T-helper 2 cell treated with Interferon-gamma antibody and Interleukin-4, amounts not matched to agents 100 ng/mL and 5 ng/mL, for 36 hours (primary cell): Measurements from ENCODE around the gene TBCD. TPM values are rescaled to one million over a fixed set of nuclear protein-coding genes. Genes with fewer than 3 reads are reported as not detected.

Experiments
- intact Hi-C: fragments of 100-400 bp; cut with micrococcal nuclease; formaldehyde crosslinking; loops from one replicate; pipeline ENCODE4 v1.15.1; 2023
- total RNA-seq: library from RNA; stranded (reverse); gene quantifications from 2 replicates; pipeline ENCODE4 v1.2.3, GENCODE V29; 2022

The TBCD gene
- 166 and 177 TPM in 2 replicates for total RNA-seq

- intact Hi-C loops, result loop anchor here (1.0 to 5.0 kb wide), 4 partner anchors 35 to 159 kb away; partner anchors contain the start of genes FN3KRP, RAB40B and WDR45B
Measured at GRCh38 chr17:82751571-82752370, at the start of gene TBCD. Gene TBCD, plus strand, starts transcription at chr17:82752065. Its CDS starts 129 bp downstream, at chr17:82752194.

GRCh38 chr17:82702231-82702927 lies 49.5 kb upstream of the TBCD start:
- intact Hi-C loops, result no loop called here

- intact Hi-C loops, result no loop called here
Measured at GRCh38 chr17:82703036-82703745, 48.7 kb upstream of the TBCD start.

- intact Hi-C loops, result no loop called here
Measured at GRCh38 chr17:82703935-82704865, 47.7 kb upstream of the TBCD start.

GRCh38 chr17:82704886-82705285 lies 47.0 kb upstream of the TBCD start:
- intact Hi-C loops, result no loop called here

GRCh38 chr17:82705756-82706155 lies 46.1 kb upstream of the TBCD start:
- intact Hi-C loops, result no loop called here

- intact Hi-C loops, result no loop called here
Measured at GRCh38 chr17:82709024-82709675, 42.7 kb upstream of the TBCD start.

- intact Hi-C loops, result no loop called here
Measured at GRCh38 chr17:82709676-82710498, 42.0 kb upstream of the TBCD start.

GRCh38 chr17:82710499-82711232 lies 41.2 kb upstream of the TBCD start:
- intact Hi-C loops, result no loop called here

GRCh38 chr17:82713071-82713723 lies 38.7 kb upstream of the TBCD start:
- intact Hi-C loops, result no loop called here

- intact Hi-C loops, result loop anchor here (1.0 to 2.0 kb wide), 4 partner anchors 18 to 197 kb away; partner anchors contain the start of genes FOXK2, RAB40B, TBCD and WDR45B
Measured at GRCh38 chr17:82716203-82717010, 35.5 kb upstream of the TBCD start, which contains the start of gene FN3KRP. Gene FN3KRP, plus strand, starts transcription at chr17:82716706. Its CDS starts 50 bp downstream, at chr17:82716756.

GRCh38 chr17:82718986-82719685 lies 32.7 kb upstream of the TBCD start:
- intact Hi-C loops, result no loop called here

GRCh38 chr17:82720204-82720603 lies 31.7 kb upstream of the TBCD start:
- intact Hi-C loops, result no loop called here

GRCh38 chr17:82722341-82723013 lies 29.4 kb upstream of the TBCD start:
- intact Hi-C loops, result no loop called here

- intact Hi-C loops, result no loop called here
Measured at GRCh38 chr17:82723169-82723807, 28.6 kb upstream of the TBCD start.
